Activated CD4-positive, alpha-beta T cell treated with anti-CD3 and anti-CD28 coated beads, Interleukin-2, amount 50 U/mL, for 16 hours (primary cell): ENCODE data around the gene OR2L5.

Experiments used
- DNase-seq: peaks from one replicate; pipeline ENCODE4 v3.0.0-alpha.2; 2020

OR2L5 gene, protein sequence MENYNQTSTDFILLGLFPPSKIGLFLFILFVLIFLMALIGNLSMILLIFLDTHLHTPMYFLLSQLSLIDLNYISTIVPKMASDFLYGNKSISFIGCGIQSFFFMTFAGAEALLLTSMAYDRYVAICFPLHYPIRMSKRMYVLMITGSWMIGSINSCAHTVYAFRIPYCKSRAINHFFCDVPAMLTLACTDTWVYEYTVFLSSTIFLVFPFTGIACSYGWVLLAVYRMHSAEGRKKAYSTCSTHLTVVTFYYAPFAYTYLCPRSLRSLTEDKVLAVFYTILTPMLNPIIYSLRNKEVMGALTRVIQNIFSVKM

DNA sequence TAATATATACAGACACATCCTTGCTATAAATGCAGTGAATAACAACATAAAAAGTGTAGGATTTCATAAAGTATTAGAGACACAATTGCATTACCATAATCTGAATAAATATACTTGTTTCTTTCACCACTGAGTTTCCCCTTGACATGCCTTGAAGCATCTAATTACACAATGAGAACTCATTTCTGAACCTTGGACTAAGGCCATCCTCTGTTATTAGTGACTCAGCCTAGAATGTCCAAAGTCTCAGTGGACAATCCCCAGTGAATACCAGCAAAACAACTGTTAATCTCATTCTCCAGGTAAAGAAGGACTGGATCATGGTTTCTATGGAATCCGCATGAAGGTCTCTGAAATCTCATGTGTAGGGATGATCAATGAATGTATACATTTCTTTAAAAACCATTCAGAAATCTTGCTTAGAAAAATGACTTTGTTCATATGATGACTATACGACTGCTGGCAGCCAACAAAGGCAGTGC, at the start of gene OR2L5:
OR2L5 (plus strand) TSS at position 432 of the 482 bp plus-strand sequence. CDS start 8,288 bp downstream, outside the sequence.
- DNase-seq, result no peak

DNA sequence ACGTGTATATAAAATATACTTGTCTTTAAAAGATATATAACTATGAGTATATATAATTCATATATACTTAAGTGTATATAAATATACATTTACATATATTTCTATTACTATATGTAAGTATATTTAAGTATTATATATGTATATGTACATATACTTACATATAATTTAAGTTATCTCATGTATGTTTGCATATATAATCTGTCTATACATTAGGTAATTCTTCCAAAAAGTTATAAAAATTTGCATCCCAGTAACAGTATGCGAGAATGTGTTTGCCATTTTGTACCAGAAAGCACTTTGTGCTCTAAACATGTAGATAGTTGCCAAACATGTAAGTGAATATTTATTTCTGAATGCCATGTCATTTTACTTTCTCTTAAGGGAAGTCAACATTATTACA, 48.5 kb upstream of the OR2L5 start, which contains the start of gene OR2AK2:
OR2AK2 (plus strand) TSS at position 301 of the 400 bp plus-strand sequence. CDS start 144 bp downstream, outside the sequence.
- no peak for DNase-seq

DNA sequence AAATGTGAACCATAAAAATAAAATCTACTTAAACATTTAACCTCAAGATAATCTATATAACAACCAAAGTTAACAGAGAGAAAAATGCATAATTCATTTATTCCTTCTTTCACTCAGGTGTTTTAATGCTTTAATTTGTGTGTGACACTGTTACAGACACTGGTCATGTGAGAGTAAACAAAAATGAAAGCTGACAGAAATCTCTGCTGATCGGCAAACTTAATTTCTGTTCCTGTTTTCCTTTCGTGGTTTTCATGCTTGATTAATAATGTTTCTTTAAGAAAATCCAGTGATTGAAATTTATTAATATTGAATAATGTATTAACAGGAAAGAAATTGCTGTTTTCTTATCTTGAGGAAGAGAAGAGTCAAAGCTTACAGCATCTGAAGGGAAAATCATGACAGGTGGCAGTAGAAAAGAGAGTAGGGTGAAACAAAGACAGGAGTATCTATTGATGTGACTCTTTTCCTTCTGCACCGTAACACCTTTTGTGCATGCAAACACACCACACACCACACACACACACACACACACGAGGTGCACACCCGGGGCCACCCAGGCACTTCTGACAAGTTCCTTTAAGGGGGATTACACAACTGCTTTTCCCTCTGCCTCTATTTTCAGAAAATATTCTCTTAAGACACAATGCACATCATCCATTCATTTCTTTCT, 46.8 kb upstream of the OR2L5 start:
- DNase-seq, result no peak

DNA sequence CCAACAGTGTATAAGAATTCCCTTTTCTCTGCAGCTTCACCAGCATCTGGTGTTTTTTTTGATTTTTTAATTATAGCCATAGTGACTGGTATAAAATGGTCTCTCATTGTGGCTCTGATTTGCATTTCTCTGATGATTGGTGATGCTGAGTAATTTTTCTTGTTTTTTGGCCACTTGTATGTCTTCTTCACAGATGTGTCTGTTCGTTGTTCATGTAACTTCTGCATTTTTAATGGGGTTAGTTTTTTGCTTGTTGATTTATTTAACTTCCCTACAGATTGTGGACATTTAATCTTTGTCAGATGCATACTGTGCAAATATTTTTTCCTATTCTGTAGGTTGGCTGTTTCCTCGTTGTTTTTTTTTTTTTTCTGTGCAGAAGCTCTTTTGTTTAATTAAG, 20.5 kb upstream of the OR2L5 start:
- DNase-seq, result no peak

DNA sequence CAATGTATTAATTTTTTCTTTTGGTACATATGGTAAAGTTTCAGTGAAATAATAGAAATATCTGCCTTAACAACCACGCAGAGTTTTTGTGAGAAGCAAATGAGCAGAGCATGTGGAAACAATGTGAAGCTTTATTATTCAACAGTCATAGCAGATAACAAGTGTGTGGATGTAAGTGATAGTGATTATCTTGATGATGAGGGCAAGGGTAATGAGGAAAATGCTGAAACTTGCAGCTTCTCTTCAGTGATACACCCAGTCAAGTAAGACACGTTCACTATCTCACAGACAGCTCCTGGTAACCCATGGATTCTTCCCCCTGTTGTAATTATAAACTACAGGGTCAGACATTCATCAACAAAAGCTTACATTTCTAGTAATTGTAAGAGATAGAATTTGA, 14.6 kb upstream of the OR2L5 start:
- no peak for DNase-seq

DNA sequence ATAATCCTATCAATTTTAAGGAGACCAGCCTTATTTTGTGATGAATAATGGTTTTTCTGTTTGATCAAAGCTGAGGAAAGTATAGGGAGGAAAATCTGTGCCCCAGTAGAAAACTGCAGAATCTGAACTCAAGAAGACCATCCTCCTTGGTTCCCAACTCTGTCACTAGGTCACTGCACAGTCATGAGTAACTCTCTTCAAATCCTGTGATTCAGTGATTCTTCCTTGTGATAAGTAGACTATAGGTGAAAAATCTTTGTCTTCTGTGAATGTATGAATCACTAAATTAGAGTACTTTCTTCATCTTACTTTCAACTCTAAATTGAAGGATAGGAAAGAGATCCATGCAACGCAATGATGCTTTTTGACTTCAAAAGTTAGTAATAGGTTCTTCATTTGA, 13.3 kb upstream of the OR2L5 start:
- DNase-seq, result no peak

DNA sequence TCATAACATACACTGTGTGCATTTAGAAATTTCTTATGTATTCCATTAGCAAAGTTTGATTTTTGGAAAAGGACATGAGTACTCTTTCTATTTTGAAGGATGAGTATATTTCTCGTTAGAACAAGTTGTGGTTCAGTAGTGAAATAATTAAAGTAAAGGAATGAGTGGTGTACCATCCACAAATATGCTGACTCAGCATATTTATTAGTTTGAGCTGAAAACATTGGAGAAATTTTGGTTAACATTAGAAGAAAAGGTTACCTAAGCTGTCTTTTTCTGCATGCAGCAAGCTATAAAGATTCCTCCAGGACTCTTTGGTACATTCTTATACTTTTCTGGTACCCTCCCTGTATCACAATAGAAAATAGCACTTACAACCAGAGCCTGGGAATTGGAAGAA, 5.7 kb upstream of the OR2L5 start:
- no peak for DNase-seq

DNA sequence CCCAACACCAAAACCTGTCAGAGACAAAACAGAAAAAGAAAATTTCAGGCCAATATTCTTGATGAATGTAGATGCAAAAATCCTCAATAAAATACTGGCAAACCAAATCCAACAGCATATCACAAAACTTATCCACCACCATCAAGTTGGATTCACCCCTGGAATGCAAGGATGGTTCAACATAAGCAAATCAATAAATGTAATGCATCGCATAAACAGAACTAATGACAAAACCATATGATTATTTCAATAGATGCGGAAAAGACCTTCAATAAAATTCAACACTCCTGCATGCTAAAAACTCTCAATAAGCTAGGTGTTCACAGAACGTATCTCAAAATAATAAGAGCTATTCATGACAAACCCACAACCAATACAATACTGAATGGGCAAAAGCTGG, 3.8 kb upstream of the OR2L5 start:
- DNase-seq, result no peak

DNA sequence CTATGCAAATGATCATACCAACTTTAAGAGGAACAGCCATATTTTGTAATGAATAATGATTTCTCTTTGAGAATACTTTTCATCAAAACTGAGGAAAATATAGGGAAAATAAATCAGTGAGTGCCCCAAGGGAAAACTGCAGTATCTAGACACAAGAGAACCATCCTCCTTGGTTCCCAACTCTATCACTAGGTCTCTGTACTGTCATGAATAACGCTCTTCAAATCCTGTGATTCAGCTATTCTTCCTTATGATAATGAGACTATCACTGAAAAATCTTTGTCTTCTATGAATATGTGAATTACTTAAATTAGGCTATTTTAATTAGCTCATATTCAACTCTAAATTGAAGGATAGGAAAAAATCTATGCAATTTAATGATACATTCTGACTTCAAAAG, 2.3 kb downstream of the OR2L5 start:
- no peak for DNase-seq

DNA sequence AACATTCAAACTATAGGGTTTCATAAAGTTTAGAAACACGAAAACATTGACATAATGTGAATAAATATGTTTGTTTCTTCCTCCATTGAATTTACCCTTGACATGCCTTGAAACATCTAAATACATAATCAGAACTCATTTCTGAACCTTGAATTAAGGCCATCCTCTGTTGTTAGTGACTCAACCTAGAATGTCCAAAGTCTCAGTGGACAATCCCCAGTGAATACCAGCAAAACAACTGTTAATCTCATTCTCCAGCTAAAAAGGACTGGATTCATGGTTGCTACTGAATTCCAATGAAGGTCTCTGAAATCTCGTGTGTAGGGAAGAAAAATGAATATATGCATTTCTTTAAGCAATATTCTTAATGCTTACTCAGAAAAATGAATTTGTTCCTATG, 16.3 kb downstream of the OR2L5 start, which contains the start of gene OR2L2:
OR2L2 (plus strand) TSS at position 301 of the 400 bp plus-strand sequence. CDS start 8,198 bp downstream, outside the sequence.
- DNase-seq, result no peak

DNA sequence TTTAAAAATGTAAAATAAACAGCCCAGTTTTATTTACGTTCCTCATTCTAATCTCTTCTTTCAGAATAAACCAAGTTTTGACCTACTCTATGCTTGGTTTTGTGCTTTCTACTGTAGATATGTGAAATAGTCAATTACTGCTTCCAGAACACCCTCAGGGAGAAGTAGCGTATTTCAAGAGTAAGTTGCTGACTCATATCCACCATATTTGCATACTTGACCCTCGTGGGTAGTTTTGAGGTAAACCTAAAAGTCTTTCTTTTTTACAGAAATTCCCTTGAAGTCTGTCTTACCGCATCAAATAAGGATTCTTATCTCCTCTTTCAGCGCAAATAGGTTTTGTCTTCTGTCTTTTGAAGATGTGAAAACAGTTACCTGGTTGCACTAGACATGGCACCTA, 31.7 kb downstream of the OR2L5 start:
- DNase-seq, result no peak

DNA sequence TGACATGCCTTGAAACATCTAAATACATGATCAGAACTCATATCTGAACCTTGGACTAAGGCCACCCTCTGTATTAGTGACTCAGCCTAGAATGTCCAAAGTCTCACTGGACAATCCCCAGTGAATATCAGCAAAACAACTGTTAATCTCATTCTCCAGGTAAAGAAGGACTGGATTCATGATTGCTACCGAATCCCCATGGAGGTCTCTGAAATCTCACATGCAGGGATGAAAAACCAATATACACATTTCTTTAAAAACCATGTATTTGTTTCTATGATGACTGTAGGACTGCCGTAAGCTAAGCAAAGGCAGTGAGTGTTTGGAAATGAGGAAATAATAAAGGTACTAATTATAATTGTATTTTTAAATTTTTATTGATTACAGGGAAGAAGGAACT, 33.1 kb downstream of the OR2L5 start, which contains the start of gene OR2L3:
OR2L3 (plus strand) TSS at position 301 of the 400 bp plus-strand sequence. CDS start 13,846 bp downstream, outside the sequence.
- no peak for DNase-seq

DNA sequence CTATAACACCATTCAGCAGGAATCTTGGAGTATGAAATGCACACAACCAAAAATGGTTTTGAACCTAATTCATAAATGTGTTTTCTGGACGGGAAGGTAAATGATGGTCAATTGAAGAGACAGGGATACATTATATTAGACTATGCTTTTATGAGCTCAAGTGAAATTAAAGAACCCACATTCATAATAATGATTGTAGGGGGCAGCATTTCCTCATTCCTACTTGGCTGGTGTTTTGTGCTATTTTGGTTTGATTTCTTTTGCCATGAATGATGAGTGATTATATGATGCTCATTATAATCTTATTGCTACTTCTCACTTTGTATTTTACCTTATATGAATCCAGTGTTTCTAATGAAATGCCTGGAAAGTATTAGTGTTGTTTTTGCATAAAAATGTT, 33.5 kb downstream of the OR2L5 start:
- DNase-seq, result no peak

DNA sequence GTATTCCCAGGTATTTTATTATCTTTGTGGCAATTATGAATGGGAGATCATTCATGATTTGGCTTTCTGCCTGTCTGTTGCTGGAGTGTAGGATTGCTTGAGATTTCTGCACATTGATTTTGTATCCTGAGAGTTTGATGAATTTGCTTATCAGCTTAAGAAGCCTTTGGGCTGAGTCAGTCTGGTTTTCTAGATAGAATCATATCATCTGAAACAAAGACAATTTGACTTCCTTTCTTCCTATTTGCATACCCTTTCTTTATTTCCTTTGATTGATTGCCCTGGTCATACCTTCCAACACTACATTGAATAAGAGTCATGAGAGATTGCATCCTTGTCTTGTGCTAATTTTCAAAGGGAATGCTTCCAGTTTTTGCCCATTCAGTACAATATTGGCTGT, 41.2 kb downstream of the OR2L5 start:
- no peak for DNase-seq

DNA sequence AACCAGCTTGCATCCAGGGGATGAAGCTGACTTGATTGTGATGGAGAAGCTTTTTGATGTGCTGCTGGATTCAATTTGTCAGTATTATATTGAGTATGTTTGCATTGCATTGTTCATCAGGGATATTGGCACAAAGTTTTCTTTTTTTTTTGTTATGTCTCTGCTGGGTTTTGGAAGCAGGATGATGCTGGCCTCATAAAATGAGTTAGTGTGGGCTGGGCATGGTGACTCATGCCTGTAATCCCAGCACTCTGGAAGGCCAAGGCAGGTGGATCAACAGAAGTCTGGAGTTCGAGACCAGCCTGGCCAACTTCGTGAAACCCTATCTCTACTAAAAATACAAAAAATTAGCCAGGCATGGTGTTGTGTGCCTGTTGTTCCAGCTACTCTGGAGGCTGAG, 41.8 kb downstream of the OR2L5 start:
- no peak for DNase-seq

DNA sequence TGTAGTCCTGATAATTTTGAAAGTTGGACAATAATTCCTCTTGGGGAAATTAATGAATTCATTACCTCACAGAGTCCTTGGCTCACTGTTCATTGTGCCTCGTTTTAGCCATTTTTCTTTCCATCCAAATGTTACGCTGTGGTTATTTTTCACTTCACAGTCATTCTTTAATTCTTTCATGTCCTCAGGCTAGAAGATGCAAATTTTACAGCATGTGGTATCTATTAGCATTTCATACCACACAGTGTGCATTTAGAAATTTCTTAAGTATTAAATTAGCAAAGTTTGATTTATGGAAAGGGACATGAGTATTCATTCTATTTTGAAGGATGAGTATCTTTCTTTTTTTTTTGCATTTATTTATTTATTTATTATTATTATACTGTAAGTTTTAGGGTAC, 51.6 kb downstream of the OR2L5 start:
- no peak for DNase-seq

DNA sequence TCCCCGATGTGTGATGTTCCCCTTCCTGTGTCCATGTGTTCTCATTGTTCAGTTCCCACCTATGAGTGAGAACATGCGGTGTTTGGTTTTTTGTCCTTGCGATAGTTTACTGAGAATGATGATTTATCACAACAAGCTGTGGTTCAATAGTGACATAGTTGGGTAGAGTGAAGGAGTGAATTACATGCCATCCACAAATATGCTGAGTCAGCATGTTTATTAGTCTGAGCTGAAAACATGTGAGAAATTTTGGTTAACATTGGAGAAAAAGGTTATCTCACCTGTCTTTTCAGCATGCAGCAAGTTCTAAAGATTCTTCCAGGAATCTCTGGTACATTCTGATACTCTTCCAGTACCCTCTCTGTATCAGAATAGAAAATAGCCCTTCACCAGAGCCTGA, 52.1 kb downstream of the OR2L5 start:
- DNase-seq, result no peak
